AG09319 (cell line): Measurements from ENCODE around the gene FMO3.

ENCODE experiments used
- DNase-seq: peaks from one replicate; pipeline ENCODE4 v3.0.0-alpha.2; 2010; ENCODE audit warnings: low read depth; ENCODE audit errors: extremely low read depth
- TF ChIP-seq, protein P1 (sequence below): IDR thresholded peaks from 2 replicates; pipeline ENCODE4 v1.5.1; 2011; ENCODE audit warnings: low read depth, mild to moderate bottlenecking, inconsistent platforms, low read length, moderate library complexity

FMO3 gene

DNA sequence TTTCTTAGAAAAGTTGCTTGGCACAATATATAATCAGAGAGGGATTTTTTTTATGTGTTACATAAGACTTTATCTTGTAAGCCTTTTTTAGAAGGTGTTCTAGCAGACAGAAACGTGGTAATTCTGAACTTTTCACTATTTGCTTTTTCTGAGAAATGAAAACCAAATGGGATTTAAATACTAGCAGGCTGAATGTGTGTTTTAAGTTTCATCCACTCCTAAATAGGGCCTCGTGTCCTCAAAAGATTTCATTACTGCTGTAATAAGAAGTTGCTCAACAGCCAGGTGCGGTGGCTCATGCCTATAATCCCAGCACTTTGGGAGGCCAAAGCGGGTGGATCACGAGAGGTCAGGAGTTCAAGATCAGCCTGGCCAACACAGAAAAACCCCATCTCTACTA is 49.7 kb downstream of the FMO3 start:
- TF ChIP-seq, protein P1, sequence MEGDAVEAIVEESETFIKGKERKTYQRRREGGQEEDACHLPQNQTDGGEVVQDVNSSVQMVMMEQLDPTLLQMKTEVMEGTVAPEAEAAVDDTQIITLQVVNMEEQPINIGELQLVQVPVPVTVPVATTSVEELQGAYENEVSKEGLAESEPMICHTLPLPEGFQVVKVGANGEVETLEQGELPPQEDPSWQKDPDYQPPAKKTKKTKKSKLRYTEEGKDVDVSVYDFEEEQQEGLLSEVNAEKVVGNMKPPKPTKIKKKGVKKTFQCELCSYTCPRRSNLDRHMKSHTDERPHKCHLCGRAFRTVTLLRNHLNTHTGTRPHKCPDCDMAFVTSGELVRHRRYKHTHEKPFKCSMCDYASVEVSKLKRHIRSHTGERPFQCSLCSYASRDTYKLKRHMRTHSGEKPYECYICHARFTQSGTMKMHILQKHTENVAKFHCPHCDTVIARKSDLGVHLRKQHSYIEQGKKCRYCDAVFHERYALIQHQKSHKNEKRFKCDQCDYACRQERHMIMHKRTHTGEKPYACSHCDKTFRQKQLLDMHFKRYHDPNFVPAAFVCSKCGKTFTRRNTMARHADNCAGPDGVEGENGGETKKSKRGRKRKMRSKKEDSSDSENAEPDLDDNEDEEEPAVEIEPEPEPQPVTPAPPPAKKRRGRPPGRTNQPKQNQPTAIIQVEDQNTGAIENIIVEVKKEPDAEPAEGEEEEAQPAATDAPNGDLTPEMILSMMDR: no peak
- DNase-seq: no peak

DNA sequence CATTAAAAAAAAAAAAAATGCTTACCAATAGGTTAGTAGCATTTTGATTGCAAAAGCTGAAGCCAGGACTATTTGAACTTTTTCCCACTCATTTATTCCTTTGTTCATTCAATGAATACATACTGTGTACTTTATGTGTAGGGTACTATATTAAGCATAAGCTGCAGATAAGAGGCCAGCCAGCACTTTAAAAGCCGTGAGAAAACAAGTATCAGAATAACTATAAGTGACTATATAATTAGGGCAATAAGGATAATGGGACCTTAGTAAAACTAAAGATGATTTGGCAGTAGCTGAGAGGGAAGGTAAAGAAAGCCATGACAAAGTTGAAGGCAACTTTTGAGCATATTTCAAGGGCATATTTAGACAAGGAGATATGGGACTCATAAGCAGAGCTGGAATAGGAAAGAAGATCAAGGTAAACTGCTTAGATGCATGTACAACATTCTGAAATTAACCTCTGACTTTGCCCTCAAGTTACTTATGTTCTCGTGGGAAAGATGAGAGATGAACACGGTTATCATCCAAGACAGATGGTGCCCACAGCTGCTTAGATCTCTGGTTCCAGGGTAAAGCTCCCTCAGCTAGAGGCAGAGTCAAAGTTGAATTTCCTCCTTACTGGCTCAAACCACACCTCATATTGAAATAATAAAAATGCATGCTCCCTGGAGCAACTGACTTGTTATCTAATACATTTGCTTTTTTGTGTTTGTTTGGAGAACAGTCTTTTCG is 50.4 kb downstream of the FMO3 start:
- TF ChIP-seq, protein P1: no peak
- DNase-seq: no peak

DNA sequence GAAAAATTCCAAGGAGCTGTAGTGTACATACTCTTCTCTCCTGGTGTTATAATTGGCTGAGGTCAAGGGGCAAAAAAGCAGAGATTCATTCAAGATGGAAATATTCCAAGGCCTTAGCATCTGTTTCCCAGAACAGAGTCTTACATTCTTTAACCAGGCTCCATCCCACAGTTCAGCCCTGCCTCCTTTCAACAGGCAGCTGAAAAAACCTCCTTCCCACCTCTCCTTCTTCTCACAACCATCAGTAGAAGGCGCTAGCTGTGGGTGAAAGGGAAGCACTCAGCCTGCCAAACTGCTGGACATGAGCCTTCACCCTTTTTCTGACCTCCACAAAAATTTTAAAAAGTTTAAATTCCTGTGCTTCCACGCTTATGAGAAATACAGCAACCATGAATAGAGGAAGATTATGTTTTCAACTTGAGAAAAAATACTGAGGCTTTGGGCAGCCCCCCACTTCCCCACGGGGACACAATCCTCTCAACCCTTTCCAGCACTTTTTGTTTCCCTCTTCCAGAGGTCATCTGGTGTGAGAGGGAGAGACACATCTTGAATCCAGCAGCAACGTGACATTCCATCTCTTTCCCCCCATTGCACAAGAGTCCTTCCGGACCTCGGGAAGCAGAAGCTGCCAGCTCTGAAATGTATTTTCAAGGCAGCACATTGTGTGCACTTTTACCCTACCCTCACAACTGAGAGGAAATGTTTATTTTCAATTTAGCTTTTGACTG is 51.1 kb downstream of the FMO3 start:
- TF ChIP-seq, protein P1: peak; percentile 58
- DNase-seq: peak; percentile 98

DNA sequence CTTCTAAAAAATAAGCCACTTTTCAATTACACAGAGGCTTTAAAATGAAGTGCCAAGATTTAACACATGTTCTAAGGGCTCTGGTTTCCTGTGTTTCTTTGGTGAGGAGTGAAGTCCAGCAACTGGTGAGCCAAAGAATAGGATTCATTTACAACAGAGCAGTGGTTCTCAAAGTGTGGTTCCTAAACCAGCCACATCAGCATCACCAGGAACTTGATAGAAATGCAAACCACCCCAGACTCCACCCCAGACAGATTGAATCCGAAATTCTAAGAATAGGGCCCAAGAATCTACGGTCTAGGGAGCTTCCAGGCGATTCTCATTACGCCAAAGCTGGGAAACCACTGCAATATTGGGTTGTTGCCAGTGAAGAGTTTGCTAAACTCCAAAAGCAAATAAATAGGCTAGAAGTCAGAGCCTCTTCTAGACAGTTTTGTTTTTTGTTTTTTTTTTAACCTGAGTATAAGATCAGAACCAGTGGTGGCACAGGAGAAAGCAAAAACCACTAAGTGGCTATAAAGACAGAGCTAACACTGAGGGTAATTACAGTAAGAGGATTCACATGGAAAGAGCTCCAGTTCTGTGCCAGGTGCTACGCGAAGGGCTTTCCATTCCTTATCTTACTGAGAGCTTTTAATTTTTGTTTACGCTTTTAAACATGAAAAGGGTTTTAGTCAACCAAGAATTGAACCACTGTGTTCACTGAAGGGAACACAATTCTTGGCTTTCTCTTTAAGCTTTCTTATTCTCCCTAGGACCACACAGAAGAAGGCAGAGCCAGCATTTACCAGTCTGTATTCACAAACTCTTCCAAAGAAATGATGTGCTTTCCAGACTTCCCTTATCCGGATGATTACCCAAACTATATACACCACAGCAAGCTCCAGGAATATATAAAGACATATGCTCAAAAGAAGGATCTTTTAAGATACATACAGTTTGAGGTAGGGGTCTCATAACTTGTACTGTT is 52.0 kb downstream of the FMO3 start:
- peak; percentile 67 for DNase-seq

DNA sequence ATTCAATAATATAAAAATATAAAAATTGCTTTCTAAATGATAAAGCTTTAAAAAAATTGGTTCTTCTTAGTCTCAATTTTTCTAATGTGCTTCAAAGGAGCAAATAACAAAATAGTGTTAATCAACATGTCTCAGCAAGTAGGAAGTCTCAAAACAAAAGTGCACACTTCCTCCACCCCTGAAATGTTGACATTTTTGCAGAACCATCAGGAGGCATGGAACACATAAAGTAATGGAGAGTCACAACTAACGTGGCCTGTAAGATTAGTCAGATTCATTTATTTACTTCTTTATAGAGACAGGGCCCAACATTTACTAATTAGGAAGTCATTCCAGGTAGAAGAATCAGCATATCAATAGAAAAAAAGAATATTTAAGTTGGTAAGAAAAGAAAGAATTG is 59.5 kb downstream of the FMO3 start:
- DNase-seq: no peak

More for the DNA sequence above, 52.0 kb downstream of the FMO3 start:
- TF ChIP-seq, protein P1: no peak

DNA sequence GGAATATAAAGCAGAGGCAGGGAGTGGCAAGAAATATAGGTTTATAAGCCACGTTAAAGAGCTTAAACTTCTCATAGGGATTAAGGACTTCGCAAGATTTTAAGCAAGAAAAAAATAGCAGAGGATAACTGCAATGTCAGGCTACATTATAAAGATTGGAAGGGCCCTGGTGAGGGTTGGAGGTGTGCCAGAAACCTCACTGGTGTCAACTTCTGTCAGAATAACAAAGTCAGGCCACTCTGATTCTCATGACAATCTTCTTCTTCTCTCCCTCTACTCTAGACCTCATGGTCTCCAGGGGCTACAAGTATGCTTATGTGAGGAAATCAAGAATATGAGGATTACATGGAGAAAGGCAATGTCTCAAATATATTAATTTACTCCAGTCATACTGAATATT is 61.8 kb downstream of the FMO3 start:
- no peak for DNase-seq
- TF ChIP-seq, protein P1: no peak

More for the DNA sequence above, 59.5 kb downstream of the FMO3 start:
- TF ChIP-seq, protein P1: no peak
